Fibroblast of lung (primary cell): ENCODE results near the gene IDE.

Experiments used
- EZH2 ChIP-seq: IDR thresholded peaks from 2 replicates; pipeline ENCODE4 v1.5.1; 2012; ENCODE audit warnings: low read length, control low read depth, mild to moderate bottlenecking; ENCODE audit errors: missing control alignments
- TF ChIP-seq, protein P1 (sequence below), 2 donors: IDR thresholded peaks in 1 of 2; conservative IDR thresholded peaks in 1 of 2; 1 replicate in 1 of 2; 2 replicates in 1 of 2; pipeline ENCODE4 v1.5.1; 2011 to 2012; ENCODE audit warnings: low read length in 2 of 2, control low read depth in 1 of 2, inconsistent platforms in 1 of 2, low read depth in 1 of 2, mild to moderate bottlenecking in 1 of 2

- no peak for TF ChIP-seq EZH2
- TF ChIP-seq, protein P1, sequence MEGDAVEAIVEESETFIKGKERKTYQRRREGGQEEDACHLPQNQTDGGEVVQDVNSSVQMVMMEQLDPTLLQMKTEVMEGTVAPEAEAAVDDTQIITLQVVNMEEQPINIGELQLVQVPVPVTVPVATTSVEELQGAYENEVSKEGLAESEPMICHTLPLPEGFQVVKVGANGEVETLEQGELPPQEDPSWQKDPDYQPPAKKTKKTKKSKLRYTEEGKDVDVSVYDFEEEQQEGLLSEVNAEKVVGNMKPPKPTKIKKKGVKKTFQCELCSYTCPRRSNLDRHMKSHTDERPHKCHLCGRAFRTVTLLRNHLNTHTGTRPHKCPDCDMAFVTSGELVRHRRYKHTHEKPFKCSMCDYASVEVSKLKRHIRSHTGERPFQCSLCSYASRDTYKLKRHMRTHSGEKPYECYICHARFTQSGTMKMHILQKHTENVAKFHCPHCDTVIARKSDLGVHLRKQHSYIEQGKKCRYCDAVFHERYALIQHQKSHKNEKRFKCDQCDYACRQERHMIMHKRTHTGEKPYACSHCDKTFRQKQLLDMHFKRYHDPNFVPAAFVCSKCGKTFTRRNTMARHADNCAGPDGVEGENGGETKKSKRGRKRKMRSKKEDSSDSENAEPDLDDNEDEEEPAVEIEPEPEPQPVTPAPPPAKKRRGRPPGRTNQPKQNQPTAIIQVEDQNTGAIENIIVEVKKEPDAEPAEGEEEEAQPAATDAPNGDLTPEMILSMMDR (conservative IDR thresholded peaks at IDR 0.05 in 1 of 2, IDR thresholded peaks at IDR 0.05 in 1 of 2; ENCODE audit: low read depth in 1 of 2, low read length in 2 of 2), result no peak
Measured at GRCh38 chr10:92430103-92430502, 143.8 kb downstream of the IDE start.
